HG02610 (cell line): Measurements from ENCODE around the gene POGLUT2.

Source experiments
- ATAC-seq: cut with Tn5 transposase; IDR thresholded peaks from one replicate; pipeline ENCODE4 v1.9.1; 2021; ENCODE audit warnings: mild to moderate bottlenecking, moderate library complexity; ENCODE audit not compliant: unreplicated experiment

The POGLUT2 gene

DNA sequence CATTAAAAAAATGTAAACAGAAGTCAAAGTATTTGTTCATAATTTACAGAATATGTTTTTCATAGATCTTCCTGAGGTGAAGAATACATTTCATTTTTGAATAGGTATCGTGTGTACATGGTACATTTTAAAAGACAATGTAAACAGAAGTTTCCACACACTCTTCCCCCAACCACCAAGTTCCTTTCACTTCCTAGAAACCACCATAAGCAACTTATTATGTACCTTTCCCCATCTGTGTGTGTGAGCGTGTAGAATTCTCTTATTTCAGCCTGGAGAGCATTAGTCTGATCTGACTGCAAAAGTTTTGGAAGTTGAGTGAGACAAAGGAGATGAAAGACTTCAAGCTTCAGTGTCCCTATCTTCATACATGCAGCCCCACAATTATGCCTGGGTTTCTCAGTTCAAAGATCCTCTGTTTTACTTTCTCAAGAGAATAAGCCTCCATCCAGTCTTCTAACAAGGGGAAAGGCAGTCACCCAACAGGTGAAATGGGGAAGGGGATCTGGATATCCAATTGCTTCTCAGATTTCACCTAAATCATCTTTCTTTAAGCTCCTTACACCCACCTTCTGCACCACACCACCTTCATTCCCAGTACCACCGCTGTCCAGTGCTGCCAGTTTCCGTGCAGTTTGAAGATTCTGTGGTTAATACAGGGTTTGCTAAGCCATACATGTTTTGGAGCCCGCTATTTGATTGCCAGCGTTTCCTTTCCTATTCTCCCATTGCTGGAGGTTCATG lies 27.3 kb downstream of the POGLUT2 start:
- no peak for ATAC-seq

DNA sequence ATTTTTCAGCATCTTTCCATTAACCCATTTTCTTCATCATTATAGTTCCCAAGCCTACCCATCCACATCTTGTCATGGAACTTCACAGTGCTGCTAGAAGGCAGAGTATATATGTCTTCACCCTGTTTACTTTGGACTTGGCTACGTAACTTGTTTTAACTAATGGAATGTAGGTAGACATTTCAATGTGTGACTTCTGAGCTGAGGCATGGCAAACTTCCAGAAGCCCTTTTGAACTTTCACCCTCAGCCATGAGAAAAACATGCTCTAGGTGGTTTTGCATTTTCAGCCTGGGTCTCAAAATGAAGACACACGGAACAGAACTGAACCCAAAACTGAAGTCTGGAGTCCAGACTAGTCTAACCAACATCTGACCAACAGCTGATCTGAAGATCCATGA lies 28.3 kb downstream of the POGLUT2 start:
- ATAC-seq = no peak

DNA sequence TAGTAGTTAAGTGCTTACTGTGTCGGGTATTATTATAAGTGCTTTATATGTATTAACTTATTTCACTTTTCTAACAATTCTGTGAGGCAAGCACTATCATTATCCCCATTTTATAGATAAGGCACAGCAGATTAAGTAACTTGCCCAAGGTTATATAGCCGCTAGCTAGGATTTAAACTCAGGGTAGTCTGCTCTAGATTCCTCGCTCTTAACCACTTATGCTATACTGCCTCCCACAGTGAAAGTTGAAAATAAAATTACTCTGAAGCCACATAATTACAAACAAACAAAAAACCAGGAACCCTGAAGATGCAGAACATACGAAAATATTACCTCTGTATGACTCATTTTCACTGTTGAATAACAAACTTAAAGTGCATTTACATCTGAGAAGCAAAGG lies 29.1 kb downstream of the POGLUT2 start:
- ATAC-seq = no peak

DNA sequence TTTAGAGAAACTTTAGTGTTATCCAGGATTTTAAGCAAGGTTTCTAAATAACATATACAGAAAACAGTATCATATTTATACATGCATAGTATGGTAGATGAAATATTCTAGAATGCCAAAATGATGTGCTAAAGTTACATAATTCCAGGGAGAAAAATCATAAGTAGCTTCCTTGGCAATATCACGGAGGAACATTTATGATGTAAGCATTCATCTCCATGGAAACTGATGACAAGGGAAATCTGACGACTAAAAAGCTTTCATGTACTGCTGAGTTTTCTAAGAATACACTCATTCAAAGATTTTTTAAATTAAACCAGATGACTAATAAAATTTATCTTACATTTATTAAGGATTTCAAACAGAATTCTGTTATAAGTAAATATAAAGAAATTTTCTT lies 29.9 kb downstream of the POGLUT2 start:
- no peak for ATAC-seq

DNA sequence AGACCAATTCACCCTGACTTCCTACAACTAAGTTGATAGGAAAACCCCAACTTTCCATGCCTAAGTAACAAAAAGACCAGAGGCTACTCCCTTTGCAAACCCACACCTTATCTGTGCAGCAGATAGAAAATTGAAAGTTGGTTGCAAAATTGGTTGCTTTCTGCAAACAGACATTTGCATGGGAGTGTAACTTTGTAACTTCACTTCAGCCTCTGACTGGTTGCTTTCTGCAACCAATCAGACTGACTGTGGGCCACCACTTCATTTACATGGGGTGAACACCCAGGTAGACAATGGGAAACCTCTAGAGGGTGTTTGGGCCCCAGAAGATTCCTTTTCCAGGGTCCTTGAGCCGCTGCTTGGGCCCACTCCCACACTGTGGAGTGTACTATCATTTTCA lies 35.0 kb downstream of the POGLUT2 start:
- ATAC-seq = no peak

DNA sequence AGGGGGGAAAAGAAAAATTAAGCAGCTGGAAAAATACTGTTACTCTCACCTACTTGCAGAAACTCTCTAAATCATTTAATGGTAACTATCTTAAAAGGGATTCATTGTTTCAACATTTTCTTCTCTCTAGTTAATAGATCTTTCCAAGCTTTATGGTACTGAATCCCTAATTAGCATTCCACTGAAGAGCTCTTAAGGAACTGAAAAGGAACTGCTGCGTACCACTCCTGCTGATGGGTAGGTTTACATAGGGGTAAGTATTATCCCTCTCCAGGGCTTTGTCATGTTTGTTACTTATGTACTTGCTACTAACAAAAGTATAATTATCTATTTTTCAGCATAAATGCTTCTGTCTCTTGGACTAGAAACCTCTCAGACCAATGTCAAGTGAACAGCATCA lies 37.7 kb downstream of the POGLUT2 start:
- ATAC-seq = no peak

DNA sequence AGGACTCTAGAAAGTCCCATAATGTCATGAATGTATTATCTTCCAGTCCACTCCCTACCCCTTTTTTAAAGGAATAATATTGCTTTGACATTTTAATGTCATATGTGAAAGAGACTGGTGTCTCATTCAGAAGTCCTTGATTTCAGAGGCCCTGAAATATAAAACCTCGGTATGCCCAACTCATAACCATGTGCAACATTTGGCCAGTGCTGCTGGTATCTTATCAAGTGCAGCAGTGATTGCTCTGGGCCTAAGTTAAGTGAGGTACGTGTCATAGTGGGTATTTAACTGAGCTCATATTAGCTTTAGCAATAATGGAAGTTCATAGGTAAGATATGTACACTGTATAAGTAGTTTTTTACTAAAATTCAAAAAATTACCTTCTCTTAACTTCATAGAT lies 39.9 kb downstream of the POGLUT2 start:
- ATAC-seq = no peak

DNA sequence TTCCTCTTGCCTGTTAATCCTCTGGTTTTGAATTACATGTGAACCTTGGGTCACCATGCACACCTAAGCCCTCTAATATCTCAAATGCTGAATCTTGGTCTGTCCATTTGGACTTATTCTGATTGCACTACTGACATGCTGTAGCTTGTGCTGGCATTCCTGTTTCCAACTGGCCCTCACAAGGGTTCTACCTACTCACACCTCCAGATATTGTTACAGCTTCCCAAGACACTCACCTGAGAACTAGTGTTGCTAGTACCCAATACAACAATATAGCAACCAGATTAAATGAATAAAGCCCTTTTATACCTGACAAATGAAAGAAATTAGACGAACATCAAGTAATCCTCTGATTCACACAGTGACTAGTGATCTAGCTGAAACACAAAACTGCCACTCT lies 41.8 kb downstream of the POGLUT2 start:
- ATAC-seq = no peak

DNA sequence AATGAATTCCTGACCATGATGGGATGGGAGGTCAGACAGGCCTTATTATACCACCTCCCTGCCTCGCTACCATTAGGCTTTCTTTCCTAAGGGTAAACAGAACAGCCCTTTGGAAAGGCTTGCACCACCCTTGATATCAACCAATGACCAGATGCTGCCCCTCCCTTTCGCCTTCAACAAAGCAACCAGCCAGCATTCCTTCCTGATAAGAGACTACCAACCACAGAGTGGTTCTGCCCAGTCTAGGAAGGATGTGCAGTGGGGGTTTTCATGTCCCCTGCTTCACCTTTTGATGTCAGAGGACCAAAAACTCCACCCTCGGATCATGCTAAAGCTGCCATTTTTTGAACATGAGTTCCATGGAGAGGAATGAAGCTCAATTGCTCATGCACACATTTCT lies 46.9 kb downstream of the POGLUT2 start:
- ATAC-seq = no peak

DNA sequence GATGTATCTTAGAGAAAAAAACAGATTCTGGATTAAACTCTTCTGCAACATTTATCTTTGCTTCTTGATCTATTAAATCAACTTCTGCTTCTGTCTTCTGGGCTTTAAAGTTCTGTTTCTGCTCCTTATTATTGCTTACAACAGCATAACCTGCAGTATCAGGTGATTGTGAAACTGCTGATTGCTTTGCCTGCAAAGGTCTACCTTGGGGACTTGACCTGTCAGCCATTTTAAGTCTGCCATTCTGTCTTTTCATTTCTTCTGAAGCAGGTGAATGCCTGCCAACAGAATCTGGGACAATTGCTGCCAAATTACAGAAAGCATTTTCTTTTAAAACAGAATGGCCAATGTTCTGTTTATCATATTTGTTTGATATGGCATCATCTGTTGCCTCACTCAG lies 56.3 kb downstream of the POGLUT2 start:
- ATAC-seq = no peak

DNA sequence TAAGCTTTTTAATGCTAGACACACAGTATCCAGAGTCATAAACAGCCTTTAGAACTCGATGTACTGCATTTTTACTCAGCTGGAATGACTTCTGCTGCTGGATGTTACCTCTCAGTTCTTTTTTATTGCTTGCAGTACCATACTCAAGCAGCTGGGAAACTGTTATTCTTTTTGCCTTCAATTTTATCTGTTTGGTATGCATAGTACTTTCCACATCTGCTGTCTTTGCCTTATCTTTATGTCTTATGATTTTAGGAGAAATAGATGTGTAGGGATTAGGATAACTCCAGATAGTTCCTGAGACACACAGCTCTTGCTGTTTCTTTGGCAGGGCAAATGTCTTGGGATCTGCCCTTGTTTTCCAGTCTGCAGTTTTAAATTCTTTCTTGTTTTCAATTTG lies 56.7 kb downstream of the POGLUT2 start:
- ATAC-seq = no peak
